Right kidney (tissue), 1 donor: ENCODE results near the gene MAST4.

Experiments
- DNase-seq: peaks from one replicate; pipeline ENCODE4 v3.0.0-alpha.2; 2016

The MAST4 gene

GRCh38 chr5:66603881-66604280, 7.7 kb downstream of the MAST4 start:
- DNase-seq: no peak

GRCh38 chr5:66606713-66607112, 10.5 kb downstream of the MAST4 start:
- no peak for DNase-seq

GRCh38 chr5:66608501-66608900, 12.3 kb downstream of the MAST4 start:
- DNase-seq: no peak

GRCh38 chr5:66609615-66610014, 13.4 kb downstream of the MAST4 start:
- no peak for DNase-seq

- DNase-seq: no peak
Observed at GRCh38 chr5:66612226-66612625, 16.0 kb downstream of the MAST4 start.

GRCh38 chr5:66615136-66615535, 18.9 kb downstream of the MAST4 start:
- DNase-seq: no peak

- DNase-seq: no peak
Observed at GRCh38 chr5:66615894-66616293, 19.7 kb downstream of the MAST4 start.

GRCh38 chr5:66616520-66617225, 20.5 kb downstream of the MAST4 start:
- DNase-seq: no peak

GRCh38 chr5:66617226-66617861, 21.2 kb downstream of the MAST4 start:
- DNase-seq: no peak

- no peak for DNase-seq
Observed at GRCh38 chr5:66617991-66618768, 22.0 kb downstream of the MAST4 start.

- no peak for DNase-seq
Observed at GRCh38 chr5:66620711-66621110, 24.5 kb downstream of the MAST4 start.

- DNase-seq: no peak
Observed at GRCh38 chr5:66621146-66621545, 25.0 kb downstream of the MAST4 start.

GRCh38 chr5:66621736-66622135, 25.5 kb downstream of the MAST4 start:
- DNase-seq: no peak

GRCh38 chr5:66628561-66628960, 32.4 kb downstream of the MAST4 start:
- no peak for DNase-seq

- DNase-seq: no peak
Observed at GRCh38 chr5:66629446-66629845, 33.3 kb downstream of the MAST4 start.

- DNase-seq: no peak
Observed at GRCh38 chr5:66633754-66634153, 37.6 kb downstream of the MAST4 start.

GRCh38 chr5:66634601-66635000, 38.4 kb downstream of the MAST4 start:
- no peak for DNase-seq

- no peak for DNase-seq
Observed at GRCh38 chr5:66637994-66638393, 41.8 kb downstream of the MAST4 start.

- no peak for DNase-seq
Observed at GRCh38 chr5:66639037-66639436, 42.8 kb downstream of the MAST4 start.

GRCh38 chr5:66642538-66642937, 46.3 kb downstream of the MAST4 start:
- no peak for DNase-seq

- DNase-seq: no peak
Observed at GRCh38 chr5:66643387-66643786, 47.2 kb downstream of the MAST4 start.

GRCh38 chr5:66644111-66644510, 47.9 kb downstream of the MAST4 start:
- DNase-seq: no peak

- DNase-seq: no peak
Observed at GRCh38 chr5:66645039-66645438, 48.8 kb downstream of the MAST4 start.

- no peak for DNase-seq
Observed at GRCh38 chr5:66646570-66646969, 50.4 kb downstream of the MAST4 start.
